HG03025 (cell line): ENCODE measurements around the gene GABRA5.

Experiments
- ATAC-seq: cut with Tn5 transposase; IDR thresholded peaks from one replicate; pipeline ENCODE4 v1.9.1; 2021; ENCODE audit warnings: mild to moderate bottlenecking, moderate library complexity; ENCODE audit not compliant: unreplicated experiment, low FRiP score

Gene GABRA5

GRCh38 chr15:26981492-26981891, 114.6 kb downstream of the GABRA5 start:
- no peak for ATAC-seq

- ATAC-seq, result no peak
Observed at GRCh38 chr15:26983822-26984221, 117.0 kb downstream of the GABRA5 start.

GRCh38 chr15:26985050-26985449, 118.2 kb downstream of the GABRA5 start:
- ATAC-seq, result no peak

DNA sequence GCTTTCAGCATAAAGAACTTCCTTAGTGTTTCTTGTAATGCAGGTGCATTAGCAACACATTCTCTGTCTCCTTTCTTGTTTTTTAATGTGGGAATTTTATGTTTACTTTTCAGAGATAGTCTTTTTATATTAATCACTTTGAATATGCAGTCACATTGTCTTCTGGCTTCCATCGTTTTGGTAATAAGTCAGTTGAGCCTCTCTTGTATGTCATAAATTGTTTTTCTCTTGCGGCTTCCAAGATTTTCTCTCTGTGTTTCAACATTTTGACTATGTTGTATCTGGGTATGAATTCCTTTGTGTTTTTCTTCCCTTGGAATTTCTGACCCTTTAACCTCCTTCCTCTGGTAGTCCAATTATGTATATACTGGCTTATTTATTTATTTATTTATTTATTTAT, 129.4 kb downstream of the GABRA5 start:
- ATAC-seq, result no peak
